GM12872 (cell line): ENCODE data around the gene ATRX.

ENCODE experiments used
- TF ChIP-seq, protein P1 (sequence below): IDR thresholded peaks from 3 replicates; pipeline ENCODE4 v1.5.1; 2011; ENCODE audit warnings: low read depth, mild to moderate bottlenecking, low read length, moderate library complexity; ENCODE audit not compliant: insufficient read depth

The ATRX gene

DNA sequence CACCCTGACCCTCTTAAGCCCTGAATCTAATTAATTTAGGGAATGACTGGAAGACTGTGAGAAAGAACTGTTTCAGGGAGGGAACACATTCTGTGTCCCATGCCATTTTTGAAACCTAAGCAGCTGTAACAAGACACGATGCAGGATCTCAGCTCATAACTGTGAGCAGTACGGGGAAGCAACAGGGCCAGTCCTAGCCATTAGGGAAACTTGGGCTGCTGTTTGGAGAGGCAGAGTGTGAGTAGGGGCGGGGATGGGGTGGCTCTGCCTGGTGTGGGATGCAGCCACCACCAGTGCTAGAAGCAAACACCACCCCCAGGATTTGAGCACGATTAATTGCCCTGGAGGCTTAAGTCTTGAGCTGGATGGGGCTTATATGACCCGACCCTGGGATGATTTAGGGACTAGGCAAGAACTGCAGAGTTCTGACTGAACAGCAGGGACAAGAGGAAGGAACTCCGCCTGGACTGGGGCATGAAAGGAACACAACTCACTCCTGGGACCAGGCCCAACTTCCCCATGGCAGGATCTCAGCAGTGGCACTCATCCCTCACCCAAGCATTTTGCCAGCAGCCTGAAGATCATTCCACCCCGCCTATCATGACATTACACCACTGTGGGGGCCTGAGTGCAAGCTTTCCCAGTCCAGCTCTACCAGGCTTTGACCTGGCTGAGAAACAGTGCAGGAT is 43.1 kb downstream of the ATRX start:
- TF ChIP-seq, protein P1, sequence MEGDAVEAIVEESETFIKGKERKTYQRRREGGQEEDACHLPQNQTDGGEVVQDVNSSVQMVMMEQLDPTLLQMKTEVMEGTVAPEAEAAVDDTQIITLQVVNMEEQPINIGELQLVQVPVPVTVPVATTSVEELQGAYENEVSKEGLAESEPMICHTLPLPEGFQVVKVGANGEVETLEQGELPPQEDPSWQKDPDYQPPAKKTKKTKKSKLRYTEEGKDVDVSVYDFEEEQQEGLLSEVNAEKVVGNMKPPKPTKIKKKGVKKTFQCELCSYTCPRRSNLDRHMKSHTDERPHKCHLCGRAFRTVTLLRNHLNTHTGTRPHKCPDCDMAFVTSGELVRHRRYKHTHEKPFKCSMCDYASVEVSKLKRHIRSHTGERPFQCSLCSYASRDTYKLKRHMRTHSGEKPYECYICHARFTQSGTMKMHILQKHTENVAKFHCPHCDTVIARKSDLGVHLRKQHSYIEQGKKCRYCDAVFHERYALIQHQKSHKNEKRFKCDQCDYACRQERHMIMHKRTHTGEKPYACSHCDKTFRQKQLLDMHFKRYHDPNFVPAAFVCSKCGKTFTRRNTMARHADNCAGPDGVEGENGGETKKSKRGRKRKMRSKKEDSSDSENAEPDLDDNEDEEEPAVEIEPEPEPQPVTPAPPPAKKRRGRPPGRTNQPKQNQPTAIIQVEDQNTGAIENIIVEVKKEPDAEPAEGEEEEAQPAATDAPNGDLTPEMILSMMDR: no peak

DNA sequence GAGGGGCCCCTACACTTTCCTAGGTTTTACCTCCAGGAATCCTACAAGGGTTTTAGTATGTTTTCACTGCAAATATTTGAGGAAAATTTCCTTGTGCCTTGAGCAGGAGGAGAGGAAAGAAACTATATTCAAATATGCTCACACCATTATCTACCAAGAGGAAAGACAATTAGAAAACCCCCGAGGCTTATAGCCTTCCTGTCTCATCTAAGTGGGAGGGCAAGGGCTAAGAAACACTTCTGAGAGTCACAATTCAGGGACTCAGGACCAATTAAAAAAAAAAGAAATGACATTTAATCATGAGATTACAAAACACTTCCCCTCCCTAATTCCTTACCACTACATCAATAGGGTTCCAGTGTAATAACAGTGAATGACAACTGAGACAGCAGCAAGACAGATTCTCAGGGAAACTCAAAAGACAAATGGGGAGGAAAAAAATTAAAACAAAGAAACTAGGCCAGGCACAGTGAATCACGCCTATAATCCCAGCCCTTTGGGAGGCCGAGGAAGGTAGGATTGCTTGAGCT is 45.6 kb downstream of the ATRX start:
- TF ChIP-seq, protein P1: no peak

DNA sequence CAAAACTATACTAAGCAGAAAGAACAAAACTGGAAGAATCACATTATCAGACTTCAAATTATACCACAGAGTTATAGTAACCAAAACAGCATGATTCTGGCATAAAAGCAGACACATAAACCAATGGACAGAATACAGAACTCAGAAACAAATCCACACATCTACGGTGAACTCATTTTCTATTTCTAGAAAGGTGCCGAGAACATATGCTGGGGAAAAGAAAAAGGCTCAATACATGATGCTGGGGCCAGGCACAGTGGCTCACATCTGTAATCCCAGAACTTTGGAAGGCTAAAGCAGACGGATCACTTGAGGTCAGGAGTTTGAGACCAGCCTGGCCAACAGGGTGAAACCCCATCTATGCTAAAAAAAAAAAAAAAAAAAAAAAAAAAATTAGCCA is 52.7 kb downstream of the ATRX start:
- TF ChIP-seq, protein P1: no peak

DNA sequence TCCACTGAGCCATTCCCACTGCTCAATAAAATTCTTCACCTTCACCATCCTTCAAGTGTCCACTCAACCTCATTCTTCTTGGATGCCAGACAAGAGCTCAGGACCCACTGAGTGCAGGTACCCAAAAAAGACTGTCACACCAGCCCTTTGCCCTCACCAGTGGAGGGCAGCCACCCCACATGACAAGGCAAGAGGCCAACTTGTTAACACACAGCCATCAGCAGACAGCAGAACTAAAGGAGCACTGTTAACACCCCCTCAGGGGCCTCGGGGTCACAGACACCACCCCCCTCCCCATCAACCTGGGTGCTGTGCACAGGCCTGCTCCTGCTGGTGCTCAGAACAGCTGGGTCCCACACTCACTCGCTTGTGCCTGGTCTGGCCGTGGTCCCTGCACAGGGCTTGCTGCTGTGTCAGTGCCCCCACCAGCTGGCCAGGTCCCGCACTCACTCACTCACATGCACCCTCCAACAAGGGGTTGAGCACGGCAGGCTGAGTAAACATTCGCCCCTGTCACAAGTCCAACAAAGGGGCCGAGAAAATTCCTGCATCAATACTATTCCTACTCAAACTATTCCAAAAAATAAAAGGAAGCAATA is 54.1 kb downstream of the ATRX start:
- TF ChIP-seq, protein P1: no peak

DNA sequence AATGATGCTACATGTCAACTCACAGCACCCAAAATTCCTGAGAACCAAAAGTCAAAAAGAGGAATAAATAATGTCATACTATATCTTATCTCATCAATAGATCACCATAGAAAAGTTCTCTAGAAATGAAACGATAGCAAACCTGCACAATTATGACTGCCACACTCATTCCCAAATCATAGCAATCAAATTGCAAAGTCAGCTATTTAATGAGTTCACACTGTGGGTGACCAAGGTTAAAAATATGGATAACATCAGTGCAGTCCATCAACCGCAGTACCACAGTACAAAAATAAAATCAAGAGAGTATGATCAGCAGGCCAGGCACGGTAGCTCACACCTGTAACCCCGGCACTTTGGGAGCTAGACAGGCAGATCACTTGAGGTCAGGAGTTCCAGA is 62.3 kb downstream of the ATRX start:
- TF ChIP-seq, protein P1: no peak

DNA sequence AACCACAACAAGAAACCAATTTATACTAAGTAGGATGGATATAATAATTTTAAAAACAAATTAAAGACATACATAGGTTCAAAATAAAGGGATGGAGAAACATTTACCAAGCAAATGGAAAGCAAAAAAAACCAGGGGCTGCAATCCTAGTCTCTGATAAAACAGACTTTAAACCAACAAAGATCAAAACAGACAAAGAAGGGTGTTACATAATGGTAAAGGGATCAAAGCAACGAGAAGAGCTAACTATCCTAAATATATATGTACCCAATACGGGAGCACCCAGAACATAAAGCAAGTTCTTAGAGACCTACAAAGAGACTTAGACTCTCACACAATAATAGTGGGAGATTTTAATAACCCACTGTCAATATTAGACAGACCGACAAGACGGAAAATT is 66.6 kb downstream of the ATRX start:
- TF ChIP-seq, protein P1: no peak

DNA sequence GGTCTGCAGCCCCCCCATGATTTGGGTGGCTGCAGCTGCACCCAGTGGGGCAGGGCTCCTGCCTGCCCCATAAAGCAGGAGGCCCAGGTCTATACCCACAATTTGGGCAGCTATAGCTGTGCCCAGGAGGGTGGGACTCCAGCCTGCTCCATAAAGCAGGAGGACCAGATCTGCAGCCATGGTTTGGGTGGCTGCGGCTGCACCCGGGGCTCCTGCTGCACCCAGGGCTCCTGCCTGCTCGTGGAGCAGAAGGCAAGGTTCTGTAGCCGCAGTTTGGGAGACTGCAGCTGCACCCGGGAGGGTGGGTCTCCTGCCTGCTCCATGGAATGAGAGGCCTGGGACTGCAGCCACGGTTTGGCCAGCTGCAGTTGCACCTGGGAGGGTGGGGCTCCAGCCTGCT is 81.1 kb downstream of the ATRX start:
- TF ChIP-seq, protein P1: no peak
